GM23338 (cell line): ENCODE measurements around the gene PROZ. TPM values are rescaled to one million over a fixed set of nuclear protein-coding genes. Genes with fewer than 3 reads are reported as not detected.

Source experiments
- ATAC-seq: fragments of 200-7000 bp; cut with Tn5 transposase; 3 replicates; pipeline ENCODE4 v1.9.1; 2020
- DNase-seq: peaks from one replicate; pipeline ENCODE4 v3.0.0-alpha.2; 2015; ENCODE audit warnings: low spot score
- H2AFZ ChIP-seq: fragments of 200-600 bp; sonication (generic); 2 replicates; pipeline ENCODE4 v1.8.0; 2016; ENCODE audit warnings: antibody characterized with exemption, mild to moderate bottlenecking, moderate library complexity
- H3F3A ChIP-seq: fragments of 200-600 bp; sonication (generic); replicated peaks from 2 replicates; pipeline ENCODE4 v1.8.0; 2017; ENCODE audit warnings: antibody characterized with exemption, mixed run types, low read depth
- H3K27ac ChIP-seq: fragments of 200-600 bp; sonication (generic); 2 replicates; pipeline ENCODE4 v1.6.1; 2016; ENCODE audit warnings: low read depth
- H3K27me3 ChIP-seq: fragments of 200-600 bp; sonication (generic); 2 replicates; pipeline ENCODE4 v1.8.0; 2016; ENCODE audit warnings: mild to moderate bottlenecking, mixed run types, moderate library complexity; ENCODE audit not compliant: insufficient read depth
- H3K36me3 ChIP-seq: fragments of 200-600 bp; sonication (generic); 2 replicates; pipeline ENCODE4 v1.8.0; 2016; ENCODE audit warnings: mild to moderate bottlenecking; ENCODE audit not compliant: insufficient read depth
- H3K4me1 ChIP-seq: fragments of 200-600 bp; sonication (generic); 2 replicates; pipeline ENCODE4 v1.8.0; 2016; ENCODE audit warnings: mild to moderate bottlenecking, moderate library complexity; ENCODE audit not compliant: insufficient read depth
- H3K4me2 ChIP-seq: fragments of 200-600 bp; sonication (generic); 2 replicates; pipeline ENCODE4 v1.7.1; 2017; ENCODE audit warnings: mixed run types
- H3K4me3 ChIP-seq: fragments of 200-600 bp; sonication (generic); 2 replicates; pipeline ENCODE4 v1.6.1; 2016; ENCODE audit warnings: mixed run types
- H3K79me2 ChIP-seq: fragments of 200-600 bp; sonication (generic); replicated peaks from 2 replicates; pipeline ENCODE4 v1.8.0; 2017; ENCODE audit warnings: mild to moderate bottlenecking; ENCODE audit not compliant: insufficient read depth
- H3K9me2 ChIP-seq: fragments of 200-600 bp; sonication (generic); 2 replicates; pipeline ENCODE4 v1.8.0; 2017; ENCODE audit not compliant: insufficient read depth
- H4K20me1 ChIP-seq: fragments of 200-600 bp; sonication (generic); replicated peaks from 2 replicates; pipeline ENCODE4 v1.8.0; 2017; ENCODE audit warnings: mild to moderate bottlenecking; ENCODE audit not compliant: insufficient read depth
- H3K27ac Mint-ChIP-seq: 2 replicates; pipeline ENCODE4 v1.8.0; 2020; ENCODE audit warnings: inconsistent platforms, mild to moderate bottlenecking, moderate library complexity, mixed read lengths
- H3K27me3 Mint-ChIP-seq: 3 replicates; pipeline ENCODE4 v1.8.0; 2022; ENCODE audit warnings: low read depth, mild to moderate bottlenecking, moderate library complexity, mixed read lengths, inconsistent platforms; ENCODE audit not compliant: insufficient read depth, poor library complexity
- H3K36me3 Mint-ChIP-seq: 3 replicates; pipeline ENCODE4 v1.8.0; 2021; ENCODE audit warnings: low read depth, mild to moderate bottlenecking, inconsistent platforms, moderate library complexity, mixed read lengths
- H3K4me1 Mint-ChIP-seq: 3 replicates; pipeline ENCODE4 v1.8.0; 2020; ENCODE audit warnings: mild to moderate bottlenecking, inconsistent platforms, mixed read lengths
- H3K4me3 Mint-ChIP-seq: 3 replicates; pipeline ENCODE4 v1.8.0; 2021; ENCODE audit warnings: moderate library complexity, mild to moderate bottlenecking, inconsistent platforms, mixed read lengths
- H3K9me3 Mint-ChIP-seq: 3 replicates; pipeline ENCODE4 v1.8.0; 2020; ENCODE audit warnings: moderate library complexity, mild to moderate bottlenecking, inconsistent platforms, mixed read lengths
- CREB1 ChIP-seq: fragments of 250-450 bp; sonication (Bioruptor Pico); IDR thresholded peaks from 2 replicates; pipeline ENCODE4 v1.5.0; 2020; ENCODE audit warnings: low read depth, mild to moderate bottlenecking, moderate library complexity
- EZH2 ChIP-seq: fragments of 200-600 bp; sonication (generic); IDR thresholded peaks from one replicate; pipeline ENCODE4 v1.8.0; 2017; ENCODE audit warnings: antibody characterized with exemption, mild to moderate bottlenecking, low read depth; ENCODE audit not compliant: unreplicated experiment
- JUNB ChIP-seq: IDR thresholded peaks from one replicate; pipeline ENCODE4 v1.6.1; 2016; ENCODE audit warnings: antibody characterized with exemption; ENCODE audit not compliant: unreplicated experiment
- NANOG ChIP-seq: IDR thresholded peaks from 2 replicates; pipeline ENCODE4 v1.6.1; 2016; ENCODE audit warnings: antibody characterized with exemption, borderline replicate concordance
- REST ChIP-seq: IDR thresholded peaks from one replicate; pipeline ENCODE4 v1.6.1; 2018; ENCODE audit warnings: antibody characterized with exemption; ENCODE audit not compliant: unreplicated experiment
- ZNF114 ChIP-seq: fragments of 250-450 bp; sonication (Bioruptor Pico); IDR thresholded peaks from 2 replicates; pipeline ENCODE4 v1.5.0; 2020; ENCODE audit warnings: mild to moderate bottlenecking, moderate library complexity
- ZNF331 ChIP-seq: fragments of 250-450 bp; sonication (Bioruptor Pico); IDR thresholded peaks from 2 replicates; pipeline ENCODE4 v1.5.0; 2020; ENCODE audit warnings: low read depth, mild to moderate bottlenecking, moderate library complexity
- ZNF462 ChIP-seq: fragments of 250-450 bp; sonication (Bioruptor Pico); IDR thresholded peaks from 2 replicates; pipeline ENCODE4 v1.5.0; 2020; ENCODE audit warnings: mild to moderate bottlenecking, moderate library complexity
- polyA plus RNA-seq: library from polyadenylated mRNA; unstranded; fragments of >200 nt; fragmentation: Nextera tagmentation; extraction: Ambion mirVana; gene quantifications from 2 replicates; pipeline ENCODE4 v1.2.1, GENCODE V29; 2016
- total RNA-seq: library from RNA; depleted of rRNA; stranded (reverse); fragments of >200 nt; shearing (Covaris generic); gene quantifications from 2 replicates; pipeline ENCODE4 v1.2.3, GENCODE V29; 2014
- TF ChIP-seq, protein P1 (sequence below): IDR thresholded peaks from 2 replicates; pipeline ENCODE4 v1.6.1; 2016; ENCODE audit warnings: antibody characterized with exemption

The PROZ gene
- total and polyA plus RNA-seq, 2 experiments from 2014 or later, result 0.53 TPM; not detected in 1

DNA sequence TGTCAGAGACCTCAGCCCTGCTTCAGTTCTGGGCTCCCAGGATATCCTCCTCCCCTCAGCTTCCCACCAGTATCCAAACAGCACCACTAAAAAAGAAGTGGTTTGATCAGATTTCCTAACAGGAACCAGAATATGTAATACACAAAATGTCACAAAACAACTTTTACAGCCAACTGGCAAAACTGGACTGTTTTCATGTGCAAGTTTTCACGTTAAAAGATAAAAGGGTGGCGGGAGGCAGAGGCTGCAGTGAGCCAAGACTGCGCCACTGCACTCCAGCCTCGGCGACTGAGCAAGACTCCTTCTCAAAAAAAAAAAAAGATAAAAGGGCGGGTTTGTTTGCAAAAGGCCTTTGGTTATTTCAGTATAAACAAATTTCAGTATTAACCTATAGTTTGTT, 36.9 kb downstream of the PROZ start:
- Histone ChIP-seq H2AFZ (no peak overlapping the region), H4K20me1 (peaks cover 43% of the 10 kb centered on the region; the same call in 1 of the 2 replicates), H3F3A (no peaks in the 10 kb centered on the region), H3K4me1 (no peaks in the 10 kb centered on the region), H3K79me2 (peaks cover 27% of the 10 kb centered on the region), H3K36me3 (peaks cover 52% of the 10 kb centered on the region), H3K27me3 (no peaks in the 10 kb centered on the region), H3K9me2 (no peaks in the 10 kb centered on the region), H3K4me2 (no peak overlapping the region), H3K4me3 (no peak overlapping the region), H3K27ac (no peak overlapping the region)
- no peak overlapping the region for H3K27ac Mint-ChIP-seq
- H3K27me3 Mint-ChIP-seq, result no peaks in the 10 kb centered on the region
- DNase-seq, result no peak
- H3K36me3 Mint-ChIP-seq, result peaks cover 87% of the 10 kb centered on the region
- no peaks in the 10 kb centered on the region for H3K9me3 Mint-ChIP-seq
- no peaks in the 10 kb centered on the region for H3K4me1 Mint-ChIP-seq
- TF ChIP-seq CREB1 (CRISPR knock-in tag), result no peak
- no peak for TF ChIP-seq REST
- TF ChIP-seq JUNB, result no peak
- no peak for TF ChIP-seq NANOG
- no peak for TF ChIP-seq ZNF331 (CRISPR knock-in tag)
- no peak for TF ChIP-seq EZH2
- TF ChIP-seq ZNF462 (CRISPR knock-in tag), result no peak
- TF ChIP-seq ZNF114 (CRISPR knock-in tag), result no peak
- TF ChIP-seq, protein P1, sequence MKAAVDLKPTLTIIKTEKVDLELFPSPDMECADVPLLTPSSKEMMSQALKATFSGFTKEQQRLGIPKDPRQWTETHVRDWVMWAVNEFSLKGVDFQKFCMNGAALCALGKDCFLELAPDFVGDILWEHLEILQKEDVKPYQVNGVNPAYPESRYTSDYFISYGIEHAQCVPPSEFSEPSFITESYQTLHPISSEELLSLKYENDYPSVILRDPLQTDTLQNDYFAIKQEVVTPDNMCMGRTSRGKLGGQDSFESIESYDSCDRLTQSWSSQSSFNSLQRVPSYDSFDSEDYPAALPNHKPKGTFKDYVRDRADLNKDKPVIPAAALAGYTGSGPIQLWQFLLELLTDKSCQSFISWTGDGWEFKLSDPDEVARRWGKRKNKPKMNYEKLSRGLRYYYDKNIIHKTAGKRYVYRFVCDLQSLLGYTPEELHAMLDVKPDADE, result no peak
- ATAC-seq, result no peak
- H3K4me3 Mint-ChIP-seq, result no peak overlapping the region
